ENCODE measurements around the gene PPP1R13B.

GRCh38 chr14:103808403-103809001, 38.9 kb downstream of the PPP1R13B start:
- no peak for TF ChIP-seq POLR2A (IDR thresholded peaks at IDR 0.05)
- TF ChIP-seq, protein P1, sequence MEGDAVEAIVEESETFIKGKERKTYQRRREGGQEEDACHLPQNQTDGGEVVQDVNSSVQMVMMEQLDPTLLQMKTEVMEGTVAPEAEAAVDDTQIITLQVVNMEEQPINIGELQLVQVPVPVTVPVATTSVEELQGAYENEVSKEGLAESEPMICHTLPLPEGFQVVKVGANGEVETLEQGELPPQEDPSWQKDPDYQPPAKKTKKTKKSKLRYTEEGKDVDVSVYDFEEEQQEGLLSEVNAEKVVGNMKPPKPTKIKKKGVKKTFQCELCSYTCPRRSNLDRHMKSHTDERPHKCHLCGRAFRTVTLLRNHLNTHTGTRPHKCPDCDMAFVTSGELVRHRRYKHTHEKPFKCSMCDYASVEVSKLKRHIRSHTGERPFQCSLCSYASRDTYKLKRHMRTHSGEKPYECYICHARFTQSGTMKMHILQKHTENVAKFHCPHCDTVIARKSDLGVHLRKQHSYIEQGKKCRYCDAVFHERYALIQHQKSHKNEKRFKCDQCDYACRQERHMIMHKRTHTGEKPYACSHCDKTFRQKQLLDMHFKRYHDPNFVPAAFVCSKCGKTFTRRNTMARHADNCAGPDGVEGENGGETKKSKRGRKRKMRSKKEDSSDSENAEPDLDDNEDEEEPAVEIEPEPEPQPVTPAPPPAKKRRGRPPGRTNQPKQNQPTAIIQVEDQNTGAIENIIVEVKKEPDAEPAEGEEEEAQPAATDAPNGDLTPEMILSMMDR (IDR thresholded peaks at IDR 0.05), result peak; percentile 70 to 92 (median 84)

All from esophagus squamous epithelium (tissue), 4 donors.